HCT116 (cell line): ENCODE results near the gene TPRG1L. TPM values are rescaled to one million over a fixed set of nuclear protein-coding genes. Genes with fewer than 3 reads are reported as not detected.

Experiments used
- ATAC-seq: fragments of 200-7000 bp; cut with Tn5 transposase; 2 replicates; pipeline ENCODE4 v1.9.1; 2020; ENCODE audit warnings: mild to moderate bottlenecking, moderate library complexity
- BruUV-seq: library from RNA; stranded (reverse); fragments of 400-500 nt; replicated peaks from 2 replicates; lab custom pipeline; 2021; lab: Mats Ljungman, UMichigan
- CTCF ChIA-PET: fragments of 300-600 bp; sonication (Branson Sonifier 250); formaldehyde crosslinking; loops from one replicate; lab custom pipeline; 2021; ENCODE audit warnings: antibody characterized with exemption; lab: Charles Lee
- POLR2A ChIA-PET: fragments of 300-600, 350-600 bp; sonication (Branson Sonifier 250); formaldehyde crosslinking; loops from one replicate; lab custom pipeline; 2021; ENCODE audit warnings: antibody characterized with exemption; lab: Charles Lee
- RAD21 ChIA-PET, 2 experiments: fragments of 300-600 bp; sonication (Branson Sonifier 250); formaldehyde crosslinking; loops; one replicate each; lab custom pipeline; 2023; ENCODE audit warnings: low total read pairs in 2 of 2; ENCODE audit not compliant: uncharacterized antibody in 2 of 2, unreplicated experiment in 2 of 2, low non-redundant PET in 1 of 2; lab: Charles Lee
- DNase-seq: peaks from one replicate; pipeline ENCODE4 v3.0.0-alpha.2; 2010; ENCODE audit warnings: low read depth, low spot score
- H2AFZ ChIP-seq: fragments of 200-600 bp; shearing (Covaris generic), sonication (generic); 2 replicates; pipeline ENCODE4 v1.6.1; 2017; ENCODE audit warnings: low read depth, mixed run types, mixed read lengths, antibody characterized with exemption, low read length; ENCODE audit not compliant: poor library complexity, severe bottlenecking
- H3K27ac ChIP-seq: 2 replicates; pipeline ENCODE4 v1.5.1; 2012; ENCODE audit warnings: low read depth, low read length
- H3K27me3 ChIP-seq: fragments of 200-600 bp; sonication (generic); 2 replicates; pipeline ENCODE4 v1.6.1; 2016; ENCODE audit warnings: mixed run types, low read length, mixed read lengths; ENCODE audit not compliant: insufficient read depth
- H3K36me3 ChIP-seq, 2 experiments: fragments of 200-500 bp in 1 of 2; fragments of 200-600 bp in 1 of 2; sonication (Bioruptor generic) in 1 of 2; sonication (generic) in 1 of 2; 2 replicates each; pipeline versions ENCODE4 v1.5.1 to v1.6.1; 2014 to 2016; ENCODE audit warnings: low read length in 2 of 2, inconsistent platforms in 1 of 2, mixed read lengths in 1 of 2, mixed run types in 1 of 2; ENCODE audit not compliant: insufficient read depth in 2 of 2, control insufficient read depth in 1 of 2
- H3K4me1 ChIP-seq, 2 experiments: fragments of 200-600 bp in 1 of 2; sonication (generic) in 1 of 2; 2 replicates each; pipeline versions ENCODE4 v1.5.1 to v1.6.1; 2012 to 2017; ENCODE audit warnings: low read length in 2 of 2, inconsistent platforms in 1 of 2, mild to moderate bottlenecking in 1 of 2, mixed read lengths in 1 of 2, mixed run types in 1 of 2, moderate library complexity in 1 of 2; ENCODE audit not compliant: insufficient read depth in 2 of 2, control insufficient read depth in 1 of 2
- H3K4me2 ChIP-seq: fragments of 200-600 bp; sonication (generic); 2 replicates; pipeline ENCODE4 v1.6.1; 2017; ENCODE audit warnings: mixed run types, low read length, mixed read lengths
- H3K4me3 ChIP-seq, 2 experiments: fragments of 200-600 bp in 1 of 2; sonication (generic) in 1 of 2; replicated peaks in 1 of 2; 2 replicates each; pipeline ENCODE4 v1.5.1; 2011 to 2016; ENCODE audit warnings: low read length in 2 of 2, control low read depth in 1 of 2, low read depth in 1 of 2, mild to moderate bottlenecking in 1 of 2, mixed read lengths in 1 of 2, mixed run types in 1 of 2
- H3K79me2 ChIP-seq: fragments of 200-600 bp; sonication (generic); 2 replicates; pipeline ENCODE4 v1.6.1; 2017; ENCODE audit warnings: mild to moderate bottlenecking, mixed run types, low read length, moderate library complexity, mixed read lengths; ENCODE audit not compliant: insufficient read depth
- H3K9ac ChIP-seq: fragments of 200-600 bp; sonication (generic); 2 replicates; pipeline ENCODE4 v1.6.1; 2016; ENCODE audit warnings: low read length, mixed read lengths
- H3K9me2 ChIP-seq: fragments of 200-600 bp; sonication (generic), shearing (Covaris generic); 2 replicates; pipeline ENCODE4 v1.6.1; 2017; ENCODE audit warnings: mixed run types, mild to moderate bottlenecking, moderate library complexity; ENCODE audit not compliant: insufficient read depth
- H3K9me3 ChIP-seq, 2 experiments: fragments of 200-500 bp in 1 of 2; fragments of 200-600 bp in 1 of 2; sonication (Bioruptor generic) in 1 of 2; sonication (generic) in 1 of 2; 2 replicates each; pipeline ENCODE4 v1.6.1; 2014 to 2017; ENCODE audit warnings: low read length in 2 of 2, mixed read lengths in 2 of 2, inconsistent platforms in 1 of 2, low read depth in 1 of 2, mild to moderate bottlenecking in 1 of 2, mixed run types in 1 of 2, moderate library complexity in 1 of 2; ENCODE audit not compliant: control insufficient read depth in 1 of 2, insufficient read depth in 1 of 2
- H4K20me1 ChIP-seq: fragments of 200-600 bp; sonication (generic), shearing (Covaris generic); 2 replicates; pipeline ENCODE4 v1.6.1; 2017; ENCODE audit warnings: mixed run types, mild to moderate bottlenecking, moderate library complexity; ENCODE audit not compliant: insufficient read depth
- CBX3 ChIP-seq: IDR thresholded peaks from 2 replicates; pipeline ENCODE4 v1.6.1; 2012; ENCODE audit warnings: low read depth
- ELF1 ChIP-seq: IDR thresholded peaks from 2 replicates; pipeline ENCODE4 v1.6.1; 2012; ENCODE audit warnings: low read depth, borderline replicate concordance
- EZH2 ChIP-seq: fragments of 200-600 bp; sonication (generic); IDR thresholded peaks from 2 replicates; pipeline ENCODE4 v1.6.1; 2017; ENCODE audit warnings: antibody characterized with exemption, mixed run types
- EZH2phosphoT487 ChIP-seq: fragments of 200-600 bp; IDR thresholded peaks from 2 replicates; pipeline ENCODE4 v1.6.1; 2018; ENCODE audit warnings: antibody characterized with exemption, borderline replicate concordance
- FOSL1 ChIP-seq: IDR thresholded peaks from 2 replicates; pipeline ENCODE4 v1.6.1; 2012; ENCODE audit warnings: low read depth
- JUND ChIP-seq: IDR thresholded peaks from 2 replicates; pipeline ENCODE4 v1.6.1; 2012
- POLR2A ChIP-seq: IDR thresholded peaks from 2 replicates; pipeline ENCODE4 v1.7.0; 2011; ENCODE audit warnings: borderline replicate concordance; ENCODE audit not compliant: insufficient read depth, insufficient read length; ENCODE audit errors: extremely low read depth
- POLR2AphosphoS5 ChIP-seq: IDR thresholded peaks from 2 replicates; pipeline ENCODE4 v1.6.1; 2011; ENCODE audit warnings: mild to moderate bottlenecking, low read depth, low read length, moderate library complexity
- SIN3A ChIP-seq: IDR thresholded peaks from 2 replicates; pipeline ENCODE4 v1.6.1; 2012; ENCODE audit warnings: low read depth
- SRF ChIP-seq: IDR thresholded peaks from 2 replicates; pipeline ENCODE4 v1.6.1; 2012; ENCODE audit warnings: low read depth
- TCF7L2 ChIP-seq: IDR thresholded peaks from 2 replicates; pipeline ENCODE4 v1.7.0; 2011; ENCODE audit warnings: borderline replicate concordance, inconsistent platforms; ENCODE audit not compliant: insufficient read depth, insufficient read length; ENCODE audit errors: extremely low read depth
- YY1 ChIP-seq: IDR thresholded peaks from 2 replicates; pipeline ENCODE4 v1.6.1; 2011; ENCODE audit warnings: low read length, low read depth, moderate library complexity, mild to moderate bottlenecking; ENCODE audit not compliant: insufficient replicate concordance; ENCODE audit errors: extremely low read depth
- ZFX ChIP-seq: fragments of 450-650 bp; IDR thresholded peaks from 2 replicates; pipeline ENCODE4 v1.6.1; 2017
- ZNF274 ChIP-seq: fragments of 200-500 bp; sonication (Bioruptor generic); IDR thresholded peaks from 2 replicates; pipeline ENCODE4 v1.6.1; 2014; ENCODE audit warnings: mild to moderate bottlenecking, low read depth, low read length, inconsistent platforms
- intact Hi-C: fragments of 100-400 bp; cut with micrococcal nuclease; formaldehyde crosslinking; loops from 2 replicates; pipeline ENCODE4 v1.10.0; 2022
- total RNA-seq: library from RNA; stranded (reverse); gene quantifications from one replicate; pipeline ENCODE4 v1.2.1, GENCODE V29; 2021; ENCODE audit not compliant: unreplicated experiment
- TF ChIP-seq, protein P1 (sequence below): IDR thresholded peaks from 2 replicates; pipeline ENCODE4 v1.6.1; 2012
- TF ChIP-seq, protein P2 (sequence below): IDR thresholded peaks from 2 replicates; pipeline ENCODE4 v1.6.1; 2012
- TF ChIP-seq, protein P3 (sequence below), 3 experiments: fragments of 200-600 bp in 1 of 3; sonication (generic) in 1 of 3; IDR thresholded peaks in 2 of 3; conservative IDR thresholded peaks in 1 of 3; 2 replicates each; pipeline ENCODE4 v1.5.1; 2012 to 2017; ENCODE audit warnings: low read depth in 2 of 3, low read length in 2 of 3, antibody characterized with exemption in 1 of 3, borderline replicate concordance in 1 of 3, control low read depth in 1 of 3, mild to moderate bottlenecking in 1 of 3, mixed read lengths in 1 of 3, mixed run types in 1 of 3, moderate library complexity in 1 of 3; ENCODE audit not compliant: insufficient read depth in 1 of 3

The TPRG1L gene
- total RNA-seq, 1 experiment from 2014 or later: 25.6 TPM

DNA sequence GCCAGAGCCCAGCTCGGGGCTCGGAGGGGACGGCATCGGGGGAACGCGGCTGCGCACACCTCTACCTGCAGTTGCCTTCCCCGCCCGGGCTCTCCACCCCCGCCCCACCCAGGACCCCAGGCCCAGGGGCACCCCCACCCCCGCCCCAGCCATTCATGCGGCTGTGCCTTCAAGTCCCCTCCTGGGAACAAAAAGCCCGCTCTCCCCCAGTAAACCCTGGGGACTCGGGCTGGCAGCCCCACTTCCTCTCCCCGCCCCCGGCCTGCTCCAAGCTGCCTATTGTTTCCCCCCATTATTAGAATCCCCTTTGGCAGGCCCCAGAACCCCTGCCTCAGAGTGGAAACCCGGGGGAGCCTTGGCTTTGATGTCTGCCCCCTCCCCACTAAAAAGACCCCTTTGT lies 31.5 kb upstream of the TPRG1L start:
- CTCF ChIA-PET: no interaction called here
- H3K4me1 ChIP-seq: no peaks in the 10 kb centered on the region

DNA sequence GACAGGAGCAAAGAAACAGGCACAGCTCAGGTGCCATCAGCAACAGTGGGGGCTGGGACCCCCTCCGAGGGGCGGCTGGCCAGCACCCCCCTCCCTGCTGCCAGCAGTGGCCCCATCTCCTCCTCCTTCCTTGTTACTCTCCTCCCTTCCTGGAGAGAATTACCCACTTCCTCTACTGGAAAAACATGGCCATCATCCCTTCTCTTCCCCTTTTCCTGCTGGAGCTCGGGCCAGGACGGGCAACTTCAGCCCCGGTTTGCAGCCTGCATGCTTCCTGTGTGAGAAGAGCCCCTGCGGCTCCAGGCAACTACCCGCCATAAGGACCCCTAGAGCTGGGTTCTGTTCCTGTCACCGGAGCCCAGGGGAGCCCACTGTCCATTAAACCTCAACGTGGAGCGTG lies 31.1 kb upstream of the TPRG1L start:
- H3K27me3 ChIP-seq: no peaks in the 10 kb centered on the region
- H3K4me2 ChIP-seq: no peak overlapping the region
- POLR2A ChIA-PET: no interaction called here
- DNase-seq: no peak
- no peak overlapping the region for H3K4me3 ChIP-seq
- RAD21 ChIA-PET: no interaction called here
- H2AFZ ChIP-seq: no peak overlapping the region
- H3K4me1 ChIP-seq: no peaks in the 10 kb centered on the region
- H3K9me2 ChIP-seq: no peaks in the 10 kb centered on the region
- H3K27ac ChIP-seq: no peak overlapping the region
- H4K20me1 ChIP-seq: no peaks in the 10 kb centered on the region
- intact Hi-C loops: no loop called here
- CTCF ChIA-PET: no interaction called here
- no peaks in the 10 kb centered on the region for H3K36me3 ChIP-seq
- no peak overlapping the region for H3K9ac ChIP-seq
- H3K9me3 ChIP-seq: no peaks in the 10 kb centered on the region
- H3K79me2 ChIP-seq: no peaks in the 10 kb centered on the region
- BruUV-seq: no TSS peak
- no peak for ATAC-seq
- TF ChIP-seq CBX3 (no peak), EZH2phosphoT487 (no peak), EZH2 (no peak), ZFX (no peak), ZNF274 (no peak), SRF (no peak), TCF7L2 (no peak), JUND (no peak), YY1 (no peak), FOSL1 (no peak), POLR2A (no peak), ELF1 (no peak)
- TF ChIP-seq, protein P1, sequence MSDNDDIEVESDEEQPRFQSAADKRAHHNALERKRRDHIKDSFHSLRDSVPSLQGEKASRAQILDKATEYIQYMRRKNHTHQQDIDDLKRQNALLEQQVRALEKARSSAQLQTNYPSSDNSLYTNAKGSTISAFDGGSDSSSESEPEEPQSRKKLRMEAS: no peak
- TF ChIP-seq, protein P2, sequence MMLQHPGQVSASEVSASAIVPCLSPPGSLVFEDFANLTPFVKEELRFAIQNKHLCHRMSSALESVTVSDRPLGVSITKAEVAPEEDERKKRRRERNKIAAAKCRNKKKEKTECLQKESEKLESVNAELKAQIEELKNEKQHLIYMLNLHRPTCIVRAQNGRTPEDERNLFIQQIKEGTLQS: no peak

More for the DNA sequence above, 31.5 kb upstream of the TPRG1L start:
- H3K9ac ChIP-seq: no peak overlapping the region
- H3K9me3 ChIP-seq: no peaks in the 10 kb centered on the region
- no peak overlapping the region for H3K4me3 ChIP-seq
- no peaks in the 10 kb centered on the region for H3K79me2 ChIP-seq
- no peak for DNase-seq
- no peak for TF ChIP-seq POLR2A
- TF ChIP-seq FOSL1: no peak
- TF ChIP-seq SRF: no peak
- no peak for TF ChIP-seq POLR2AphosphoS5
- no peak for TF ChIP-seq EZH2
- TF ChIP-seq ZNF274: no peak
- TF ChIP-seq, protein P3, sequence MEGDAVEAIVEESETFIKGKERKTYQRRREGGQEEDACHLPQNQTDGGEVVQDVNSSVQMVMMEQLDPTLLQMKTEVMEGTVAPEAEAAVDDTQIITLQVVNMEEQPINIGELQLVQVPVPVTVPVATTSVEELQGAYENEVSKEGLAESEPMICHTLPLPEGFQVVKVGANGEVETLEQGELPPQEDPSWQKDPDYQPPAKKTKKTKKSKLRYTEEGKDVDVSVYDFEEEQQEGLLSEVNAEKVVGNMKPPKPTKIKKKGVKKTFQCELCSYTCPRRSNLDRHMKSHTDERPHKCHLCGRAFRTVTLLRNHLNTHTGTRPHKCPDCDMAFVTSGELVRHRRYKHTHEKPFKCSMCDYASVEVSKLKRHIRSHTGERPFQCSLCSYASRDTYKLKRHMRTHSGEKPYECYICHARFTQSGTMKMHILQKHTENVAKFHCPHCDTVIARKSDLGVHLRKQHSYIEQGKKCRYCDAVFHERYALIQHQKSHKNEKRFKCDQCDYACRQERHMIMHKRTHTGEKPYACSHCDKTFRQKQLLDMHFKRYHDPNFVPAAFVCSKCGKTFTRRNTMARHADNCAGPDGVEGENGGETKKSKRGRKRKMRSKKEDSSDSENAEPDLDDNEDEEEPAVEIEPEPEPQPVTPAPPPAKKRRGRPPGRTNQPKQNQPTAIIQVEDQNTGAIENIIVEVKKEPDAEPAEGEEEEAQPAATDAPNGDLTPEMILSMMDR (IDR thresholded peaks at IDR 0.05 in 2 of 3, conservative IDR thresholded peaks at IDR 0.05 in 1 of 3; ENCODE audit: borderline replicate concordance in 1 of 3, insufficient read depth in 1 of 3, low read depth in 2 of 3, low read length in 2 of 3): no peak
- TF ChIP-seq SIN3A: no peak
- TF ChIP-seq ELF1: no peak
- POLR2A ChIA-PET: no interaction called here
- BruUV-seq: no TSS peak
- no peaks in the 10 kb centered on the region for H3K9me2 ChIP-seq
- ATAC-seq: no peak
- RAD21 ChIA-PET: no interaction called here
- no peak overlapping the region for H2AFZ ChIP-seq
- no peaks in the 10 kb centered on the region for H3K27me3 ChIP-seq
- no peaks in the 10 kb centered on the region for H3K36me3 ChIP-seq
- intact Hi-C loops: no loop called here
- H4K20me1 ChIP-seq: no peaks in the 10 kb centered on the region
- H3K4me2 ChIP-seq: no peak overlapping the region
- H3K27ac ChIP-seq: no peak overlapping the region
